Mammary epithelial cell (primary cell): Measurements from ENCODE around the gene TMEM120B.

ENCODE experiments used
- EZH2 ChIP-seq: IDR thresholded peaks from 2 replicates; pipeline ENCODE4 v1.6.1; 2012; ENCODE audit warnings: low read length, inconsistent platforms, borderline replicate concordance
- TF ChIP-seq, protein P1 (sequence below), 2 donors: IDR thresholded peaks in 1 of 2; conservative IDR thresholded peaks in 1 of 2; 2 replicates each; pipeline ENCODE4 v1.5.1; 2011 to 2012; ENCODE audit warnings: inconsistent platforms in 2 of 2, low read length in 2 of 2, mild to moderate bottlenecking in 2 of 2, control low read depth in 1 of 2, low read depth in 1 of 2; ENCODE audit not compliant: insufficient read depth in 1 of 2; ENCODE audit errors: extremely low read depth in 1 of 2

DNA sequence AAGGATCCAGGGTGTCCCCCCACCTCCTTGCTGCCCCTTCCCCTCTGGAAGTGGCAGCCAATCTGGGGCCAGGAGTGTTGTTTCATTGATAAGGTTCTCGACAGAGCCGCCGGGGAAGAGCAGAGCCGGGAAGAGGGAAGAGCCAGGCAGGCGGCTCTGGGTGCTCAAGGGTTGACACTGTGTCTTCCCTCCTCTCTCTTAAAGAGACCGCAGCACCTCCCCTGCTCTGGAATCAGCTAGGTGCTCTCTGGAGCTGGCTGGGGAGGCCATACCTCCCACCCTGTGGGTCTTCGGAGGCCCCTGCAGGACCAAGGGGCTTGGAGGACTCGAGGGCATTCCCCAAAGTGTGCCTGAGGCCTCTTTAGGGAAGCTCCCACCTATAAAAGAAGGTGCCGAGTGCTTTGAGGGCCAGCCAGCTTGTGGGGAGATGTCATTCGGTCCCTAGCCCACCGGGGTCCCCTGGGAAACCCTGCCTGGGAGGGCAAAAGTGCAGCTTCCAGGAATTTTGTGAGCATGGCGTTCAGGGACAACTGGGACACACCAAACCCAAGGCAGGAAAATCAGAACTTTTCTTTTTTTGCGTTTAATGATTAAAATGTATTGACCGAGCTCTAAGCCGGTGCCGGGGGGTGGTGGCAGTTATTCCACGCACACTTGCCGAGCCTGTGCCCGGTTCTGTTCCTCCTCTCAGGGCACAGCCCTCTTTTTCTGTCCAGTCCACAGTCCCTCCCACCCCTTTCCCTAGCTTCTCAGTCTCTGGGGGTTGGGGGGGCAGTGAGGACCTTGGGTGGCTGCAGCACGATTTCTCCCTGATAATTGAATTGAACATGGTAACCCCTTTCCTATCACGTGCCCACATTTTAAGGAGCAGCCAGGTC, 94.2 kb downstream of the TMEM120B start:
- TF ChIP-seq, protein P1, sequence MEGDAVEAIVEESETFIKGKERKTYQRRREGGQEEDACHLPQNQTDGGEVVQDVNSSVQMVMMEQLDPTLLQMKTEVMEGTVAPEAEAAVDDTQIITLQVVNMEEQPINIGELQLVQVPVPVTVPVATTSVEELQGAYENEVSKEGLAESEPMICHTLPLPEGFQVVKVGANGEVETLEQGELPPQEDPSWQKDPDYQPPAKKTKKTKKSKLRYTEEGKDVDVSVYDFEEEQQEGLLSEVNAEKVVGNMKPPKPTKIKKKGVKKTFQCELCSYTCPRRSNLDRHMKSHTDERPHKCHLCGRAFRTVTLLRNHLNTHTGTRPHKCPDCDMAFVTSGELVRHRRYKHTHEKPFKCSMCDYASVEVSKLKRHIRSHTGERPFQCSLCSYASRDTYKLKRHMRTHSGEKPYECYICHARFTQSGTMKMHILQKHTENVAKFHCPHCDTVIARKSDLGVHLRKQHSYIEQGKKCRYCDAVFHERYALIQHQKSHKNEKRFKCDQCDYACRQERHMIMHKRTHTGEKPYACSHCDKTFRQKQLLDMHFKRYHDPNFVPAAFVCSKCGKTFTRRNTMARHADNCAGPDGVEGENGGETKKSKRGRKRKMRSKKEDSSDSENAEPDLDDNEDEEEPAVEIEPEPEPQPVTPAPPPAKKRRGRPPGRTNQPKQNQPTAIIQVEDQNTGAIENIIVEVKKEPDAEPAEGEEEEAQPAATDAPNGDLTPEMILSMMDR (conservative IDR thresholded peaks at IDR 0.05 in 1 of 2, IDR thresholded peaks at IDR 0.05 in 1 of 2; ENCODE audit: extremely low read depth in 1 of 2, insufficient read depth in 1 of 2, low read depth in 1 of 2, low read length in 2 of 2) = no peak
- no peak for TF ChIP-seq EZH2
